HepG2 (cell line): ENCODE measurements around the gene RFTN1. TPM values are rescaled to one million over a fixed set of nuclear protein-coding genes. Genes with fewer than 3 reads are reported as not detected.

ENCODE experiments used
- ATAC-seq: fragments of 200-7000 bp; cut with Tn5 transposase; 3 replicates; pipeline ENCODE4 v1.9.1; 2020; ENCODE audit warnings: mild to moderate bottlenecking, moderate library complexity
- BruUV-seq: library from RNA; stranded (reverse); fragments of 400-500 nt; replicated peaks from 2 replicates; lab custom pipeline; 2021; lab: Mats Ljungman, UMichigan
- CTCF ChIA-PET: fragments of 300-600 bp; formaldehyde crosslinking; extraction: SDS; loops from one replicate; lab custom pipeline; 2021; ENCODE audit warnings: low total read pairs, inconsistent platforms, low intra/inter-chr PET ratio; lab: Yijun Ruan, JAX
- POLR2A ChIA-PET: fragments of 350-600 bp; sonication (Branson Sonifier 250); formaldehyde crosslinking; loops from one replicate; lab custom pipeline; 2020; ENCODE audit warnings: antibody characterized with exemption, inconsistent platforms; lab: Yijun Ruan, JAX
- DNase-seq: peaks from one replicate; pipeline ENCODE4 v3.0.0-alpha.2; 2015; ENCODE audit warnings: low spot score
- FAIRE-seq: peaks from 3 replicates; lab custom pipeline; 2011; peaks lifted over from hg19 to GRCh38; lab: Jason Lieb, UNC
- H2AFZ ChIP-seq: one replicate; pipeline ENCODE4 v1.6.1; 2011; ENCODE audit warnings: low read length, inconsistent platforms
- H3K27ac ChIP-seq: fragments of 300-600 bp; 3 replicates; pipeline ENCODE4 v1.8.0; 2011; ENCODE audit warnings: mixed run types, mild to moderate bottlenecking, mixed read lengths, low read length, inconsistent platforms; ENCODE audit not compliant: insufficient read depth; ENCODE audit errors: extremely low read length
- H3K27me3 ChIP-seq, 2 experiments: fragments of 200-600 bp in 1 of 2; 2 replicates in 1 of 2; 3 replicates in 1 of 2; pipeline versions ENCODE4 v1.6.0 to v1.8.0; 2011; ENCODE audit warnings: low read length in 2 of 2, mild to moderate bottlenecking in 2 of 2, moderate library complexity in 2 of 2, inconsistent platforms in 1 of 2; ENCODE audit not compliant: insufficient read depth in 2 of 2, control insufficient read depth in 1 of 2
- H3K36me3 ChIP-seq, 2 experiments: fragments of 200-600 bp in 1 of 2; replicated peaks in 1 of 2; 2 replicates in 1 of 2; 3 replicates in 1 of 2; pipeline versions ENCODE4 v1.5.1 to v1.8.0; 2011; ENCODE audit warnings: low read length in 2 of 2, inconsistent platforms in 1 of 2; ENCODE audit not compliant: insufficient read depth in 2 of 2, control insufficient read depth in 1 of 2
- H3K4me1 ChIP-seq: 2 replicates; pipeline ENCODE4 v1.5.1; 2012; ENCODE audit warnings: low read length, inconsistent platforms; ENCODE audit not compliant: insufficient read depth
- H3K4me2 ChIP-seq: 2 replicates; pipeline ENCODE4 v1.6.0; 2011; ENCODE audit warnings: low read depth, low read length, inconsistent platforms
- H3K4me3 ChIP-seq, 3 experiments: fragments of 200-600 bp in 1 of 3; sonication (generic), shearing (Covaris generic) in 1 of 3; replicated peaks in 1 of 3; 2 replicates each; pipeline ENCODE4 v1.5.1; 2011 to 2016; ENCODE audit warnings: low read length in 3 of 3, inconsistent platforms in 2 of 3, low read depth in 2 of 3, mild to moderate bottlenecking in 2 of 3, control low read depth in 1 of 3, mixed read lengths in 1 of 3; ENCODE audit not compliant: insufficient read depth in 1 of 3
- H3K79me2 ChIP-seq: one replicate; pipeline ENCODE4 v1.6.1; 2011; ENCODE audit warnings: low read length, inconsistent platforms; ENCODE audit not compliant: insufficient read depth
- H3K9ac ChIP-seq: 2 replicates; pipeline ENCODE4 v1.6.0; 2011; ENCODE audit warnings: mild to moderate bottlenecking, low read depth, low read length, inconsistent platforms; ENCODE audit not compliant: insufficient read depth
- H3K9me3 ChIP-seq: 2 replicates; pipeline ENCODE4 v1.5.1; 2012; ENCODE audit warnings: mild to moderate bottlenecking, low read length
- H4K20me1 ChIP-seq: 2 replicates; pipeline ENCODE4 v1.6.0; 2011; ENCODE audit warnings: inconsistent platforms, mild to moderate bottlenecking, low read length, moderate library complexity; ENCODE audit not compliant: insufficient read depth
- AHDC1 ChIP-seq: sonication (generic); formaldehyde crosslinking; IDR thresholded peaks from 2 replicates; pipeline ENCODE4 v1.5.1; 2020; ENCODE audit warnings: mild to moderate bottlenecking, missing genetic modification reagents, borderline replicate concordance
- DZIP1 ChIP-seq: sonication (generic); formaldehyde crosslinking; IDR thresholded peaks from 2 replicates; pipeline ENCODE4 v1.5.0; 2020; ENCODE audit warnings: mild to moderate bottlenecking, missing genetic modification reagents
- HNRNPUL1 ChIP-seq: fragments of 200-400 bp; formaldehyde crosslinking; IDR thresholded peaks from 2 replicates; pipeline ENCODE4 v1.6.1; 2017; ENCODE audit warnings: low read depth, mild to moderate bottlenecking, low read length, moderate library complexity
- PCBP2 ChIP-seq: fragments of 200-400 bp; formaldehyde crosslinking; optimal IDR thresholded peaks from 2 replicates; pipeline ENCODE3; 2018; ENCODE audit warnings: low read length, low read depth; ENCODE audit not compliant: poor library complexity, severe bottlenecking
- POLR2AphosphoS2 ChIP-seq: IDR thresholded peaks from 2 replicates; pipeline ENCODE4 v1.6.1; 2011; ENCODE audit warnings: low read depth, low read length, improper control_type of control experiment
- TFDP2 ChIP-seq: sonication (generic); formaldehyde crosslinking; IDR thresholded peaks from 2 replicates; pipeline ENCODE4 v1.4.0; 2020; ENCODE audit warnings: missing genetic modification reagents
- ZSCAN5A ChIP-seq: sonication (generic); formaldehyde crosslinking; IDR thresholded peaks from 2 replicates; pipeline ENCODE4 v1.8.0; 2022; ENCODE audit warnings: mild to moderate bottlenecking, missing genetic modification reagents, borderline replicate concordance
- WGBS: methylation state at CpG from one replicate; pipeline ENCODE4 v1.1.6; 2017; ENCODE audit warnings: low lambda C conversion rate; 5-methylcytosine and 5-hydroxymethylcytosine counted together
- in situ Hi-C: cut with HindIII; loops from 2 replicates; pipeline ENCODE4 v1.10.0; 2017; ENCODE audit warnings: low pct_unique_long_range_greater_than_20kb; ENCODE audit not compliant: extremely low pct_ligation_motif_present
- intact Hi-C: fragments of 100-400 bp; cut with micrococcal nuclease; formaldehyde crosslinking; loops from one replicate; pipeline ENCODE4 v1.10.0; 2022; ENCODE audit not compliant: unreplicated experiment
- polyA plus RNA-seq, 8 experiments: library from polyadenylated mRNA; depleted of rRNA in 3 of 8; stranded (reverse) in 7 of 8; unstranded in 1 of 8; fragments of >200 nt; fragmentation: Illumina TruSeq in 4 of 8; extraction: Trizol in 4 of 8; gene quantifications; 2 replicates each; pipeline versions ENCODE4 v1.2.1 to v1.2.3, GENCODE V29; 2011 to 2016; ENCODE audit warnings: low read depth in 4 of 8, missing spikeins in 1 of 8, mixed read lengths in 1 of 8; ENCODE audit not compliant: insufficient read depth in 1 of 8
- total RNA-seq, 5 experiments: library from RNA; depleted of rRNA; stranded (reverse); fragments of >200 nt; fragmentation: Illumina TruSeq; extraction: Trizol; gene quantifications; 2 replicates each; pipeline ENCODE4 v1.2.3, GENCODE V29; 2016; ENCODE audit warnings: low read depth in 1 of 5

Gene RFTN1
- total and polyA plus RNA-seq, 2 of the 13 experiments (the other 11 are each of a cell fraction or from before 2014, with no cell fraction given), result not detected

- peak overlapping the region; percentile 49 for H3K4me2 ChIP-seq
- no peaks in the 10 kb centered on the region for H3K9me3 ChIP-seq
- 29% methylated on average over 9 of the region's 9 CpGs for WGBS
- CTCF ChIA-PET, result no interaction called here
- H3K9ac ChIP-seq, result no peak overlapping the region
- no peak overlapping the region for H3K27ac ChIP-seq
- H4K20me1 ChIP-seq, result no peaks in the 10 kb centered on the region
- H3K36me3 ChIP-seq, result no peaks in the 10 kb centered on the region
- H2AFZ ChIP-seq, result no peak overlapping the region
- in situ Hi-C loops (loop anchor here (10.0 kb wide), 1 partner anchor 219 kb away; no protein-coding TSS in a partner anchor), intact Hi-C loops (no loop called here)
- peaks cover 3 to 53% of the 10 kb centered on the region in 2 experiments for H3K27me3 ChIP-seq
- DNase-seq, result no peak
- 0 out of 2 replicates have a peak, but pooled peaks cover 7% of the 10 kb centered on the region for H3K4me1 ChIP-seq
- H3K4me3 ChIP-seq, result peak overlapping the region in 2 of 3 experiments; percentile 16 to 65; a peak in 1 of 6 replicates
- ATAC-seq, result no peak
- BruUV-seq, result no TSS peak
- no peak for FAIRE-seq
- no peaks in the 10 kb centered on the region for H3K79me2 ChIP-seq
- POLR2A ChIA-PET, result no interaction called here
- TF ChIP-seq AHDC1 (CRISPR knock-in tag), result no peak
- TF ChIP-seq DZIP1 (CRISPR knock-in tag), result no peak
- no peak for TF ChIP-seq TFDP2
- no peak for TF ChIP-seq HNRNPUL1
- TF ChIP-seq POLR2AphosphoS2, result no peak
- no peak for TF ChIP-seq PCBP2
- TF ChIP-seq ZSCAN5A (CRISPR knock-in tag), result no peak
These were observed 662 bp upstream of the RFTN1 start for GRCh38 chr3:16514021-16514700.
